Testis (tissue), 2 donors: ENCODE results near the gene MOBP.

Experiments
- POLR2A ChIP-seq: fragments of 450-650 bp; IDR thresholded peaks from one replicate; pipeline ENCODE4 v1.6.1; 2017; ENCODE audit warnings: antibody characterized with exemption, mild to moderate bottlenecking, moderate library complexity
- TF ChIP-seq, protein P1 (sequence below), 3 experiments: fragments of 450-650 bp in 2 of 3; fragments of 200-600 bp in 1 of 3; sonication (generic) in 1 of 3; IDR thresholded peaks; one replicate each; pipeline ENCODE4 v1.5.1; 2016 to 2019; ENCODE audit warnings: antibody characterized with exemption in 3 of 3, mild to moderate bottlenecking in 2 of 3, moderate library complexity in 1 of 3

GRCh38 chr3:39533226-39533625 is 65.7 kb downstream of the MOBP start:
- TF ChIP-seq, protein P1, sequence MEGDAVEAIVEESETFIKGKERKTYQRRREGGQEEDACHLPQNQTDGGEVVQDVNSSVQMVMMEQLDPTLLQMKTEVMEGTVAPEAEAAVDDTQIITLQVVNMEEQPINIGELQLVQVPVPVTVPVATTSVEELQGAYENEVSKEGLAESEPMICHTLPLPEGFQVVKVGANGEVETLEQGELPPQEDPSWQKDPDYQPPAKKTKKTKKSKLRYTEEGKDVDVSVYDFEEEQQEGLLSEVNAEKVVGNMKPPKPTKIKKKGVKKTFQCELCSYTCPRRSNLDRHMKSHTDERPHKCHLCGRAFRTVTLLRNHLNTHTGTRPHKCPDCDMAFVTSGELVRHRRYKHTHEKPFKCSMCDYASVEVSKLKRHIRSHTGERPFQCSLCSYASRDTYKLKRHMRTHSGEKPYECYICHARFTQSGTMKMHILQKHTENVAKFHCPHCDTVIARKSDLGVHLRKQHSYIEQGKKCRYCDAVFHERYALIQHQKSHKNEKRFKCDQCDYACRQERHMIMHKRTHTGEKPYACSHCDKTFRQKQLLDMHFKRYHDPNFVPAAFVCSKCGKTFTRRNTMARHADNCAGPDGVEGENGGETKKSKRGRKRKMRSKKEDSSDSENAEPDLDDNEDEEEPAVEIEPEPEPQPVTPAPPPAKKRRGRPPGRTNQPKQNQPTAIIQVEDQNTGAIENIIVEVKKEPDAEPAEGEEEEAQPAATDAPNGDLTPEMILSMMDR (IDR thresholded peaks at IDR 0.05) = no peak
- no peak for TF ChIP-seq POLR2A
